Adipocyte (in vitro differentiated cells): Measurements from ENCODE around the gene MYO9B.
"Not testable (repeated sequence)": the region's sequence is repeated elsewhere in the genome, so short reads cannot be mapped to it uniquely, and the experiment has no call there.

Experiments
- DNase-seq: peaks from one replicate; pipeline ENCODE4 v3.0.0-alpha.2; 2015; ENCODE audit warnings: low read depth
- H3K27me3 ChIP-seq: replicated peaks from 2 replicates; pipeline ENCODE4 v1.7.0; 2013; ENCODE audit warnings: mild to moderate bottlenecking, low read length, moderate library complexity; ENCODE audit not compliant: control insufficient read depth, insufficient read depth
- H3K36me3 ChIP-seq: 2 replicates; pipeline ENCODE4 v1.7.0; 2013; ENCODE audit warnings: low read length, mild to moderate bottlenecking, moderate library complexity; ENCODE audit not compliant: control insufficient read depth, insufficient read depth, severe bottlenecking
- H3K4me1 ChIP-seq: 2 replicates; pipeline ENCODE4 v1.7.0; 2013; ENCODE audit warnings: mild to moderate bottlenecking, low read length, moderate library complexity; ENCODE audit not compliant: control insufficient read depth, insufficient read depth
- H3K4me3 ChIP-seq: 2 replicates; pipeline ENCODE4 v1.7.0; 2013; ENCODE audit warnings: mild to moderate bottlenecking, low read length, moderate library complexity
- H3K9ac ChIP-seq: 2 replicates; pipeline ENCODE4 v1.7.0; 2013; ENCODE audit warnings: mild to moderate bottlenecking, low read length, moderate library complexity
- H3K9me3 ChIP-seq: 2 replicates; pipeline ENCODE4 v1.7.0; 2013; ENCODE audit warnings: mild to moderate bottlenecking, low read length, moderate library complexity; ENCODE audit not compliant: control insufficient read depth

The MYO9B gene

DNA sequence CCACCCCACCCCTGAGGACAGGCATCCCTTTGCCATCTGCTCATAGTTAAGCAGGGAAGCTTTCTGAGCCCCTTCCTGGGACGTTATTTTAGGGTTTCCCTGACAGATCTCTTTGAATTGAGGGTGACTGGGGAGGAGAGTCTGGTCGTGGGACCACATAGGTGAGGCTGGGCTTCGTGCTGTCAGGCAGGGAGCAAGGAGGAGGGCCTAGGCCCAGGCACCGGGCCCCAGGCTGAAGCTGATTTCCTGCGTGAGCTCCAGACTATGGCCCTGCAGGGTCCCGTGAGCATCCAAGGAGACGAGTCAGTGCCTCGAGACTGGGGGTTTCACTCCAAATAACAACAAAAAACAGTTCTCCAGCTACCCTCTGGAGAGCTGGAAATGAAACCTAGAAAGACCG lies 60.4 kb downstream of the MYO9B start:
- H3K9me3 ChIP-seq: no peaks in the 10 kb centered on the region
- peak; percentile 21 for DNase-seq
- H3K36me3 ChIP-seq: peaks cover 3% of the 10 kb centered on the region
- H3K4me3 ChIP-seq: peak overlapping the region; percentile 72
- peaks cover 25% of the 10 kb centered on the region for H3K4me1 ChIP-seq
- peak overlapping the region; percentile 85 for H3K9ac ChIP-seq
- no peaks in the 10 kb centered on the region for H3K27me3 ChIP-seq

DNA sequence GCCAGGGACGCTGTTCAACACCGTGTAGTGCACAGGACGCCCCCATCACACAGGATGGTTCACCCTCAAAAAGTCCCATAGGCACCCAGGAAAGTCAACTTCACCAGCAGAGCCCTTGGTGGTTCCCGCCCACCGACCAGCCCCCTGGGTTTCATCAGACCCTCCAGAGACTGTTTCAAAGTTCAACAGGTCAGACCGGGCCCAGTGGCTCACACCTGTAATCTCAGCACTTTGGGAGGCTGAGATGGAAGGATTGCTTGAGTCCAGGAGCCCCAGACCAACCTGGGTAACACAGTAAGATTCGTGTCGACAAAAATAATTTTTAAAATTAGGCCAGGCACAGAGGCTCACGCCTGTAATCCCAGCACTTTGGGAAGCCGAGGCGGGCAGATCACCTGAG lies 61.0 kb downstream of the MYO9B start:
- peaks cover 25% of the 10 kb centered on the region for H3K4me1 ChIP-seq
- no peak overlapping the region for H3K4me3 ChIP-seq
- H3K9ac ChIP-seq: peak overlapping the region; percentile 85

DNA sequence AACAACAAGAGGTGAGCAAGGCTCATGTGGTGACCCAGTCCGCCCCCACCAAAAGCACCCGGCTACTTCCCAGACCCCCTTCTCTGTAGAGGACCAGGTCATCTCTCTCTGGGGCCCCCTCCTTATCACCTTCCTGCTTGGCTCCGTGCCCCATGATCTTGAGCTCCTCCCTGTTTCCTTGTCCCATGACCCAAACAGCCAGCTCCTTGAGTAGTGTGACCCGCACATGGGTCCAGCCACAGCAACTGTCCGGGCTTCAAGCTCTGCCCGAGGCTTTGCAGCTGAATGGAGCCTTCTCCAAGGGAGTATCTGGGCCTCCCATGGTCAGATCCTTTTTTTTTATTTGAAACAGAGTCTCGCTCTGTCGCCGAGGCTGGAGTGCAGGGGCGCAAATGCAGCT lies 61.8 kb downstream of the MYO9B start:
- Histone ChIP-seq H3K9ac (no peak overlapping the region), H3K36me3 (peaks cover 3% of the 10 kb centered on the region), H3K4me1 (peaks cover 22% of the 10 kb centered on the region), H3K27me3 (no peaks in the 10 kb centered on the region), H3K9me3 (no peaks in the 10 kb centered on the region), H3K4me3 (no peak overlapping the region)
- DNase-seq: no peak

More for the DNA sequence above, 61.0 kb downstream of the MYO9B start:
- Histone ChIP-seq H3K9me3 (no peaks in the 10 kb centered on the region), H3K27me3 (no peaks in the 10 kb centered on the region), H3K36me3 (peaks cover 3% of the 10 kb centered on the region)
- no peak for DNase-seq

DNA sequence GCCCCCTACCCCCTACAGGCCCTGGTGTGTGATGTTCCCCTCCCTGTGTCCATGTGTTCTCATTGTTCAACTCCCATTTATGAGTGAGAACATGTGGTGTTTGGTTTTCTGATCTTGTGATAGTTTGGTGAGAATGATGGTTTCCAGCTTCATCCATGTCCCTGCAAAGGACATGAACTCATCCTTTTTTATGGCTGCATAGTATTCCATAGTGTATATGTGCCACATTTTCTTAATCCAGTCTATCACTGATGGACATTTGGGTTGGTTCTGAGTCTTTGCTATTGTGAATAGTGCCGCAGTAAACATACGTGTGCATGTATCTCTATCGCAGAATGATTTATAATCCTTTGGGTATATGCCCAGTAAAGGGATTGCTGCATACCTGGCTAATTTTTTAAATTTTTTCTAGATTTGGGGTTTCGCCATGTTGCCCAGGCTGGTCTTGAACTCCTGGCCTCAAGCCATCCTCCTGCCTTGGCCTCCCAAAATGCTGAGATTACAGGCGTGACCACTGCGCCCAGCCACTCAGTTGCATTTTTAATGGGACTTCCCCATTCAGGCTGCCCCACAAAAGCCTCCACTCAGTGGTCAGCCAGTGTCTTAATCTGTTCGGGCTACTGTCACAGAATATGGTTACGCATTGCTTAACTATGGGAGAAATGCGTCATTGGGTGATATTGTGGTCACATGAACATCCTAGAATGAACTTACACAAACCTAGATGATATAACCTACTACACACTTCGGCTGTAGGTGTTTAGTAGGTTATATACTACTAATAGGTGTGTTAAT lies 62.7 kb downstream of the MYO9B start:
- DNase-seq, H3K27me3 ChIP-seq, H3K9me3 ChIP-seq, H3K4me3 ChIP-seq, H3K9ac ChIP-seq, H3K36me3 ChIP-seq: not testable (repeated sequence)
- H3K4me1 ChIP-seq: peaks cover 22% of the 10 kb centered on the region

DNA sequence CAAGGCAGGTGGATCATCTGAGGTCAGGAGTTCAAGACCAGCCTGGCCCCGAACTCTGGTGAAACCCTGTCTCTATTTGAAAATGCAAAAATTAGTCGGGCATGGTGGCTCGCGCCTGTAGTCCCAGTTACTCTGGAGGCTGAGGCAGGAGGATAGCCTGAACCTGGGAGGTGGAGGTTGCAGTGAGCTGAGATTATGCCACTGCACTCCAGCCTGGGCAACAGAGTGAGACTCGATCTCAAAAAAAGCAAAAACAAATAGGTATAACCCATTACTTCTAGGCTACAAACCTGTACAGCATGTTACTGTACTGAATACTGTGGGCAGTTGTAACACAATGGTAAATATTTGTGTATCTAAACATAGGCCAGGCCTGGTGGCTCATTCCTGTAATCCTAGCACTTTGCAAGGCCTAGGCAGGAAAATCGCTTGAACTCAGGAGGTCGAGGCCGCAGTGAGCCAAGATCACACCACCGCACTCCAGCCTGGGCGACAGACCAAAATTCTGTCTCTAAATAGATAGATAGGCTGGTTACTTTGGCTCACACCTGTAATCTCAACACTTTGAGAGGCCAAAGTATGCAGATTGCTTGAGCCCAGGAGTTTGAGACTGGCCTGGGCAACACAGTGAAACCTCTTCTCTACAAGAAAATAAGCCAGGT lies 63.5 kb downstream of the MYO9B start:
- Histone ChIP-seq H3K36me3 (peaks cover 3% of the 10 kb centered on the region), H3K9me3 (no peaks in the 10 kb centered on the region), H3K4me1 (peaks cover 22% of the 10 kb centered on the region), H3K27me3 (no peaks in the 10 kb centered on the region), H3K4me3 (no peak overlapping the region), H3K9ac (no peak overlapping the region)
- DNase-seq: no peak

DNA sequence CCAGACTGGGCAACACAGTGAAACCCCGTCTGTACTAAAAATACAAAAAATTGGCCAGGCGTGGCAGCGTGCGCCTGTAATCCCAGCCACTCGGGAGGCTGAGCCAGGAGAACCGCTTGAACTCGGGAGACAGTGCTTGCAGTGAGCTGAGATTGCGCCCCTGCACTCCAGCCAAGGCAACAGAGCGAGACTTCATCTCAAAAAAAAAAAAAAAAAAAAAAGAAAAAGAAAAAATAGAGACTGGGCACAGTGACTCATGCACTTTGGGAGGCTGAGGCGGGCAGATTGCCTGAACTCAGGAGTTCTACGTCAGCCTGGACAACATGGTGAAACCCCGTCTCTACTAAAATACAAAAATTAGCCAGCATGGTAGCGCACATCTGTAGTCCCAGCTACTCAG lies 69.2 kb downstream of the MYO9B start:
- H3K9me3 ChIP-seq, H3K27me3 ChIP-seq: not testable (repeated sequence)
- peak; percentile 32 for DNase-seq
- Histone ChIP-seq H3K9ac (peak overlapping the region; percentile 68), H3K4me1 (peaks cover 12% of the 10 kb centered on the region), H3K36me3 (peaks cover 20% of the 10 kb centered on the region), H3K4me3 (peak overlapping the region; percentile 45)

DNA sequence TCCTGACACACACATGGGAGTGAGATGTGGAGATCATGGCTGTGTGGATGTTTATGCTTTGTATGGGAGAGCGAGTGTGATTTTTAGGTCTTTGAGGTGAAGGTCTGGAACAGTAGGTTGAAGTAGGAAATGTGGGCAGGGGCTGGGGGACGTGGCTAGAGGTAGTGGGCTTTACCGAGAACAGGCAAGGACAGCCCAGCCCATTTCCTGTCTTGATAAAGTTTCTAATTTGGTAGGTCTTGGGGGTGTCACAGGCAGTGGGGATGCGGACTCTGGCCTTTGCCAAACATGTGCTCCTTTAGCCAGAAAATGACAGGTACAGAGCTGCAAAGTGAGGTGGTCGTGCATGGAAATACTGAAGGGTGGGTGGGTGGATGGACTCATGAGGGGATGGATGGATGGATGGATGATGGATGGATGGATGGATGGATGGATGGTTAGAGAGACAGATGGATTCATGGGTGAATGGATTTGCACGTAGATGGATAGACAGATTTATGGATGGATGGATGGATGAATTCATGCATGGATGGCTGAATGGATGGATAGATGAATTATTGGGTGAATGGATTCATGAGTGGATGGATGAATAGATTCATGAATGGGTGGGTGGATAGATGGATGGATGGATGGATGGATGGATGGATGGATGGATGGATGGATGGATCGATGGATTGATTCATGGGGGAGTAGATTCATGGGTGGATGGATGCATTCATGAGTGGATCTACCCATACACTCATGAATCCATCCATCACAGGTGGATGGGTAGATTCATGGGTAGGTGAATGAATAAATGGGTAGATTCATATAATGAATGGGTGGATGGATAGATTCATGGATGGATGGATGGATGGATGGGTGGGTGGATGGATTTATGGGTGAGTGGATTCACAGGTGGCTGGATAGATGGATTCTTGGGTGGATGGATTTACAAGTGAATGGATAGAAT lies 70.2 kb downstream of the MYO9B start:
- Histone ChIP-seq H3K9ac (peak overlapping the region; percentile 57), H3K4me3 (no peak overlapping the region), H3K9me3 (no peaks in the 10 kb centered on the region), H3K4me1 (peaks cover 12% of the 10 kb centered on the region), H3K27me3 (no peaks in the 10 kb centered on the region), H3K36me3 (peaks cover 22% of the 10 kb centered on the region)
- no peak for DNase-seq

DNA sequence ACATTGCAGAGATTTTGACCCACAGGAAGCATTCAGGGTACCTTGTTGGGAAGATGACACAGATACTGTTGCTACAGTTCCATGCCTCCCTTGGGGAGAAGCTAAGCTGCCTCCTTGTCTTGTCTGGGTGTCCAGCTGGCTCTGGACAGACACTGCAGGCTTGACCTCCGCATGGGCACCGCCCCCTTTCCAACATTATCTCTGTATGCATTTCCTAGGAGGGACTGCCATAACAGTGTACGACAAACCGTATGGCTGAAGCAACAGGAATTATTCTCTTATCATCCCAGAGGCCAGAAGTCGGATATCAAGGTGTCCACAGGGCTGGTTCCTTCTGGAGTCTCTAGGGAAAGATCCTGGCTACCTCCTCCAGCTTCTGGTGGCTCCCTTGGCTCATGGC lies 72.6 kb downstream of the MYO9B start:
- no peaks in the 10 kb centered on the region for H3K9me3 ChIP-seq
- no peak for DNase-seq
- no peak overlapping the region for H3K9ac ChIP-seq
- H3K27me3 ChIP-seq: no peaks in the 10 kb centered on the region
- no peak overlapping the region for H3K4me3 ChIP-seq
- H3K4me1 ChIP-seq: peaks cover 12% of the 10 kb centered on the region
- H3K36me3 ChIP-seq: peaks cover 37% of the 10 kb centered on the region

DNA sequence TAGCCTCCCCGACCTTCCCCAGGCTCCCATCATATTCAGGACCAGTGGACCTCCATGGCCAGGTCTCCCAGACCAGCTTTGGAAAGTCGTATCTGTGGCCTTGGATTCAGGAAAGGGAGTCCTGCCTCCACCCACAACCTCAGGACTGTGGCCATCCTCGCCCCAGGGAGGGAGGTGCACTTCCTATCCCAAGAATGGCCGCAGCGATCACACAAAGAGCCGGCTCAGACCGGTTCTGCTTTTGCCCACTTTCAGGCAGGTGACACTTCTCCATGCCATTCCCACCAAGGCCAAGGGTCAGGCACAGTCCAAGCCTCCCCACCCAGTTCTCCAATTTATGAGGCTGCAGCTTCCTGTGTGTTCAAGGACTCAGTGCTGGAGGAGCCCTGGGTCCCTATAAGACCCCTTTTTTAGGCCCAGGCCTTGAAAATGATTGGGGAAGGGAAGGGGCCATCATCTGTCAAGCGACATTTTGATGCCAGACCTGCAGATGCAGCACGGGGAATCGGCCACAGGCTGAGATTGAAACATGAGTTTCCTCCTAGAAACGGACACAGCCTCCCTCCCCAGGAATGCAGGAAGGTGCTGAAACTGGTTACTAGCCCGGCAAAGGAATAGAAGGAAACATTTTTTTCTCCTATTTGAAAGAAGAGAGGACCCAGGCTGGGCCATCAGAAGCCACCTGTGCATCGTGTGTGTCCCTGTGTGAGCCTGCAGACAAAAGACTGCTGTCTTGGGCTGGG lies 74.0 kb downstream of the MYO9B start:
- Histone ChIP-seq H3K27me3 (no peaks in the 10 kb centered on the region), H3K9ac (no peak overlapping the region), H3K9me3 (no peaks in the 10 kb centered on the region), H3K36me3 (peaks cover 49% of the 10 kb centered on the region), H3K4me1 (peaks cover 8% of the 10 kb centered on the region), H3K4me3 (no peak overlapping the region)
- DNase-seq: no peak

DNA sequence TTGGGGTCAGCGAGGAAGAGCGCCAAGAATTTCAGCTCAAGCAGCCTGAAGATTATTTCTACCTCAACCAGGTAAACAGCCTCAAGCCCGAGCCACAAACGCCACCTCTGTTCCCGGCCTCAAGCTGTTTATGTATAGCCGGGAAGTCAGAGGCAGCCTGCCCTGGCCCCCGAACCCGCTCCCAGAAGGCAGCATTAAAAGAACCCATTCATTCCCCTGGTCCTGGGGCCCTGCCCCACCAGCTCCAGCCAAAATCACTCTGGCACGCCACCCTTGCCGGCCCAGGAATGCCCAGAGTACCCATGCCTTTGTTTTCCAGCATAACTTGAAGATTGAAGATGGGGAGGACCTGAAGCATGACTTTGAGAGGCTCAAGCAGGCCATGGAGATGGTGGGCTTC lies 78.4 kb downstream of the MYO9B start:
- Histone ChIP-seq H3K4me1 (no peaks in the 10 kb centered on the region), H3K4me3 (no peak overlapping the region), H3K27me3 (no peaks in the 10 kb centered on the region), H3K36me3 (peaks cover 66% of the 10 kb centered on the region), H3K9ac (no peak overlapping the region), H3K9me3 (no peaks in the 10 kb centered on the region)
- DNase-seq: no peak
